ENCODE data around the gene SELPLG.
A peak's percentile ranks its signal among the peaks of the same experiment; 100 is the strongest.

SELPLG gene

DNA sequence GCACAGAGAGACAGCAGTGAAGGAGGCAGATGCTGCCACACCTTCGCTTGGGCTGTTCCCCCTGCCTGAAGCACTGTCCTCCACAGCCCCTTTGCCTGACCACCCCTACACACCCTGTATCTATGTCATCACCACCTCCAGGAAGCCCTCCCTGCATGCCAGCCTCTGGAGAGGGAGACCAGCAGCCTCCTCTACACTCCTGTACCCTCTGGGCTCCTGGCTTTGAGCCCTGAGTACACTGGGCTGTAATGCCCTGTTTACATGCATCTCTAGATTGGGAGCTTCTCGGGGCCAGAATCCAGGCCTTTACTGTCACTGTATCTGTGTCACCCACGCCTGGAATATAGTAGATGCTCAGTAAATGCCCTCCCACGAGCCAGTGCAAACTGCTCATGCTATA, 30.0 kb downstream of the SELPLG start:
- TF ChIP-seq, protein P1, sequence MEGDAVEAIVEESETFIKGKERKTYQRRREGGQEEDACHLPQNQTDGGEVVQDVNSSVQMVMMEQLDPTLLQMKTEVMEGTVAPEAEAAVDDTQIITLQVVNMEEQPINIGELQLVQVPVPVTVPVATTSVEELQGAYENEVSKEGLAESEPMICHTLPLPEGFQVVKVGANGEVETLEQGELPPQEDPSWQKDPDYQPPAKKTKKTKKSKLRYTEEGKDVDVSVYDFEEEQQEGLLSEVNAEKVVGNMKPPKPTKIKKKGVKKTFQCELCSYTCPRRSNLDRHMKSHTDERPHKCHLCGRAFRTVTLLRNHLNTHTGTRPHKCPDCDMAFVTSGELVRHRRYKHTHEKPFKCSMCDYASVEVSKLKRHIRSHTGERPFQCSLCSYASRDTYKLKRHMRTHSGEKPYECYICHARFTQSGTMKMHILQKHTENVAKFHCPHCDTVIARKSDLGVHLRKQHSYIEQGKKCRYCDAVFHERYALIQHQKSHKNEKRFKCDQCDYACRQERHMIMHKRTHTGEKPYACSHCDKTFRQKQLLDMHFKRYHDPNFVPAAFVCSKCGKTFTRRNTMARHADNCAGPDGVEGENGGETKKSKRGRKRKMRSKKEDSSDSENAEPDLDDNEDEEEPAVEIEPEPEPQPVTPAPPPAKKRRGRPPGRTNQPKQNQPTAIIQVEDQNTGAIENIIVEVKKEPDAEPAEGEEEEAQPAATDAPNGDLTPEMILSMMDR (IDR thresholded peaks at IDR 0.05; ENCODE audit: low read depth, low read length, missing control alignments): no peak
- H3K36me3 ChIP-seq (replicated peaks): no peaks in the 10 kb centered on the region
- H3K27me3 ChIP-seq (replicated peaks): no peaks in the 10 kb centered on the region
- H3K4me3 ChIP-seq (ENCODE audit: low read depth, low read length): no peak overlapping the region
- in situ Hi-C loops (cut with HindIII; ENCODE audit: low pct_ligation_motif_present, low sequenced_read_pairs): no loop called here
- no peak overlapping the region for H3K27ac ChIP-seq
- DNase-seq: no peak

DNA sequence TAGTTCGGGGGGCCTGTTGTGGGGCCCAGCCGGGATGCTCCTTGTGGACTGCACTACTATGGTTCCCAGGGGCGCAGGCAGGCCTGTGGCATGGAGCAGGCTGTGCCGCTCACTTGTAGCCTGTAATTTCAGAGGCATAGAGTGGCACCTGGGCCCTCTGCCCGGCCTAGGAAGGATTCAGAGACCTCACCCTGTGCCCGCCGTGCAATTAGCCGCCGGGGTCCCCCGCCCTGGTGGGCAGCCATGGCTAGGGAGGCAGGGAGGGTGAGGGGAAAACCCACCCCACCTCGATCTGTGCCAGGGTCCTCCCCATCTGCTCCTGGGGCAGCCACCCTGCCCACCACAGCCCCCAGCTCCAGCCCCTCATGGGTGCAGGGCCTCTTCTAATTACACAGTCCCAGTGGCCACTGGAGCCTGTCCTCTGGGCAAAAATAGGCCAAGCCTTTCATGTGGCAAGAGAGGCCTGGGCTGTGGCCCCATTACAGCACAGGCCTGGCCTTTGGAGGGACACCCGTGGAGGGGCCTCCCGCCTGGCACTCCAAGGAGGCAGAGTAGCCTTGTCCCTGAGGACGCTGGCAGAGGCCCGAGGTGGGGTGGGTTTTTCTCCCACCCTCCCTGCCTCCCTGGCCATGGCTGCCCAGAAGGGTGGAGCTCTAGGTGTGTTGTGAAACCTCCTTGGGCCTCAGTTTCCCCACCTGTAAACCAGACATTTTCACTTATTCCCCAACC, 30.6 kb downstream of the SELPLG start:
- Histone ChIP-seq H3K4me3 (ENCODE audit: low read depth, low read length) (no peak overlapping the region), H3K27ac (no peak overlapping the region), H3K36me3 (replicated peaks) (no peaks in the 10 kb centered on the region), H3K27me3 (replicated peaks) (no peaks in the 10 kb centered on the region)
- TF ChIP-seq, protein P1 (IDR thresholded peaks at IDR 0.05; ENCODE audit: low read depth, low read length, missing control alignments): no peak
- no peak for DNase-seq
- in situ Hi-C loops (cut with HindIII; ENCODE audit: low pct_ligation_motif_present, low sequenced_read_pairs): no loop called here

DNA sequence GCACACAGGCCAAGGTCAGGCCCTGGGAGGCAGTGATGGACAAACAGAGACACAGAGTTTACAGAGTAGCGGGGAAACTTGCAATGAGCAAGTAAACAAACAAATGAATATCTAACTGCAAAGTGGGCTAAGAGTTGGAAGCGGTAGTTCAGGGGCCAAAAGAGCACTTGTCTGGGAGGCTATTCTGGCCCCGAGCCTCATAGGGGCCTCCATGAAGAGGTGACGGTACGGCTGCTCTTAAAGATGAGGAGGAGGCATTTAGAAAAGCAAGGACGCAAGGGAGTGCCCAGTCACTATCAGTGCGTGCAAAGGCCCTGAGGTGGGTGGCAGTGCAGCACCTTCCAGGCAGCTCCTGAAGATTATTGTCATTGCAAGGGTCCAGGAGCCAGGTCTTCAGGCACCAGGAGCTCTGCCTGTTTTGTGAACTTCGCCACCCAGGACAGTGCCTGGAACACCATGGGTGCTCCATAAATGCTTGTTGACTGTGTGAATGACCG, 31.4 kb downstream of the SELPLG start:
- no peak for DNase-seq
- Histone ChIP-seq H3K27me3 (replicated peaks) (no peaks in the 10 kb centered on the region), H3K4me3 (ENCODE audit: low read depth, low read length) (no peak overlapping the region), H3K36me3 (replicated peaks) (no peaks in the 10 kb centered on the region), H3K27ac (no peak overlapping the region)
- in situ Hi-C loops (cut with HindIII; ENCODE audit: low pct_ligation_motif_present, low sequenced_read_pairs): no loop called here
- TF ChIP-seq, protein P1 (IDR thresholded peaks at IDR 0.05; ENCODE audit: low read depth, low read length, missing control alignments): no peak

DNA sequence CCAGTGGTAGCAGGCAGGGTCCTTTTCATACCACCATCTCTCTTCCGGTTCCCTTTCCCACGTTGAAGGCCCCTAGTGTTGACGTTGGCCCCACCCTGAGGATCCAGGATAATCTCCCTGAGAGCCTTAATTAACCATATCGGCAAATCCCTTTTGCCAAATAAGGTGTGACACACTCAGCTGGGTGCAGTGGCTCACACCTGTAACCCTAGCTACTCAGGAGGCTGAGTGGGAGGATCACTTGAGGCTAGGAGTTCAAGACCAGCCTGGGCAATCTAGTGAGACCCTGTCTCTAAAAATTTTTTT, 33.0 kb downstream of the SELPLG start:
- TF ChIP-seq, protein P1 (IDR thresholded peaks at IDR 0.05; ENCODE audit: low read depth, low read length, missing control alignments): no peak
- in situ Hi-C loops (cut with HindIII; ENCODE audit: low pct_ligation_motif_present, low sequenced_read_pairs): no loop called here
- Histone ChIP-seq H3K4me3 (ENCODE audit: low read depth, low read length) (no peak overlapping the region), H3K27ac (no peak overlapping the region), H3K36me3 (replicated peaks) (no peaks in the 10 kb centered on the region), H3K27me3 (replicated peaks) (no peaks in the 10 kb centered on the region)
- DNase-seq: no peak

DNA sequence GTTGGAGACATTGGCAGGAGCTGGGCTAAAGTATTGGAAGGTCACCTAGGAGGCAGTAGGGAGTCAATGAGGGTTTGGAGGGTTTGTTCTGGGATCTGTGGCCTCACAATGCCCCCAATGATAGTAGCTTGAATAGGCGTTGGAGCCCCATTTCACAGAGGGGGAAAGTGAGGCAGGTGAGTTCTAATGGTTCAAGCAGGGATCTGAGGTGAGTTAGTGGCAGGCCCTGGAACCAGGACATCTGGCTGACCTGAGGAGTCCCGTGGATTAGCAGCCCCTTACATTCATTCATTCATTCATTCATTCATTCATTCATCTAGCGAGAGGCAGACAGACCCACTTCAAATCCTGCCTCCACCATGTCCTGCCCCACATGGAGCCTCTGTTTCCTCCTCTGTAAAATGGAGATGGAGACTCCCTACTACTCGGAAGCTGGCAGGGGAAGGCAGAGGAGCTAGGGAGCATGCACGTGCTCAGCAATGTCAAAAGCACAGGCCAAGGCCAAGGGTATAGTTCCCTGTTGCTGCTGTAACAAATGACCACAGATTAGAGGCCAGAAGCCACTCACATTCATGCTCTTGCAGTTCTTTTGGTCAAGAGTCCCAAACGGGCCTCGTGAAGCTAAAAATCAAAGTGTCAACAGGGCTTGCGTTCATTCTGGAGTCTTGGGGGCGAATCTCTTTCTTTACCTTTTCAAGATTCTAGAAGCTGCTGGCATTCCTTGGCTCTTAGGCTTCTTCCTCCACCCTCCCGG, 33.6 kb downstream of the SELPLG start:
- Histone ChIP-seq H3K27me3 (replicated peaks) (no peaks in the 10 kb centered on the region), H3K36me3 (replicated peaks) (no peaks in the 10 kb centered on the region), H3K4me3 (ENCODE audit: low read depth, low read length) (no peak overlapping the region), H3K27ac (no peak overlapping the region)
- no peak for DNase-seq
- in situ Hi-C loops (cut with HindIII; ENCODE audit: low pct_ligation_motif_present, low sequenced_read_pairs): no loop called here
- TF ChIP-seq, protein P1 (IDR thresholded peaks at IDR 0.05; ENCODE audit: low read depth, low read length, missing control alignments): peak; percentile 10

Data from brain microvascular endothelial cell (primary cell).